ENCODE measurements around the gene PRB4.

DNA sequence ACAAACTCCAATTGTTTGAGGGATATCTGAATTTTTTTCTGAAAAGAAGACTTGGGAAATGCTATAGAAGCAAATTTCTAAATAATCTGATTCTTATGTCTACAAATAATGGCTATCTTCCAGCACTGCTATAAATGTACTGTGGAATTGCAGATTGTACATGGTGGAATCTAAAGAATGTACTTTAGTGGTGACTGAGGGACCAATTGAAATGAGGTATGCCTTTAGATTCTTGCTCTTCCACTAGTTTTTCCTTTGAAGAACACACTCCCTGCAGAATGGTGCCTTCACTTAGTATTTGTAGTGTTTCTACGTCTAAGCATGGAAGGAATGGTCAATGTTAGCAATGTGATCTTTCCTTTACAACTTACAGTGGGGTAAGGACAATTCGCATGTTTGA is 11.7 kb upstream of the PRB4 start:
- TF ChIP-seq POLR2AphosphoS5 (IDR thresholded peaks at IDR 0.05; ENCODE audit: low read depth, low read length) (no peak), JUND (IDR thresholded peaks at IDR 0.05) (no peak), SP1 (IDR thresholded peaks at IDR 0.05; ENCODE audit: low read depth) (no peak), EGR1 (IDR thresholded peaks at IDR 0.05; ENCODE audit: low read depth) (no peak), CEBPB (IDR thresholded peaks at IDR 0.05; ENCODE audit: low read depth) (no peak), TCF7L2 (IDR thresholded peaks at IDR 0.05; ENCODE audit: borderline replicate concordance, extremely low read depth, insufficient read depth, insufficient read length) (no peak), POLR2A (IDR thresholded peaks at IDR 0.05; ENCODE audit: borderline replicate concordance, extremely low read depth, insufficient read depth, insufficient read length) (no peak)
- TF ChIP-seq, protein P1, sequence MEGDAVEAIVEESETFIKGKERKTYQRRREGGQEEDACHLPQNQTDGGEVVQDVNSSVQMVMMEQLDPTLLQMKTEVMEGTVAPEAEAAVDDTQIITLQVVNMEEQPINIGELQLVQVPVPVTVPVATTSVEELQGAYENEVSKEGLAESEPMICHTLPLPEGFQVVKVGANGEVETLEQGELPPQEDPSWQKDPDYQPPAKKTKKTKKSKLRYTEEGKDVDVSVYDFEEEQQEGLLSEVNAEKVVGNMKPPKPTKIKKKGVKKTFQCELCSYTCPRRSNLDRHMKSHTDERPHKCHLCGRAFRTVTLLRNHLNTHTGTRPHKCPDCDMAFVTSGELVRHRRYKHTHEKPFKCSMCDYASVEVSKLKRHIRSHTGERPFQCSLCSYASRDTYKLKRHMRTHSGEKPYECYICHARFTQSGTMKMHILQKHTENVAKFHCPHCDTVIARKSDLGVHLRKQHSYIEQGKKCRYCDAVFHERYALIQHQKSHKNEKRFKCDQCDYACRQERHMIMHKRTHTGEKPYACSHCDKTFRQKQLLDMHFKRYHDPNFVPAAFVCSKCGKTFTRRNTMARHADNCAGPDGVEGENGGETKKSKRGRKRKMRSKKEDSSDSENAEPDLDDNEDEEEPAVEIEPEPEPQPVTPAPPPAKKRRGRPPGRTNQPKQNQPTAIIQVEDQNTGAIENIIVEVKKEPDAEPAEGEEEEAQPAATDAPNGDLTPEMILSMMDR (IDR thresholded peaks at IDR 0.05 in 2 of 3, conservative IDR thresholded peaks at IDR 0.05 in 1 of 3; ENCODE audit: borderline replicate concordance in 1 of 3, insufficient read depth in 1 of 3, low read depth in 2 of 3, low read length in 2 of 3) = no peak
- TF ChIP-seq, protein P2, sequence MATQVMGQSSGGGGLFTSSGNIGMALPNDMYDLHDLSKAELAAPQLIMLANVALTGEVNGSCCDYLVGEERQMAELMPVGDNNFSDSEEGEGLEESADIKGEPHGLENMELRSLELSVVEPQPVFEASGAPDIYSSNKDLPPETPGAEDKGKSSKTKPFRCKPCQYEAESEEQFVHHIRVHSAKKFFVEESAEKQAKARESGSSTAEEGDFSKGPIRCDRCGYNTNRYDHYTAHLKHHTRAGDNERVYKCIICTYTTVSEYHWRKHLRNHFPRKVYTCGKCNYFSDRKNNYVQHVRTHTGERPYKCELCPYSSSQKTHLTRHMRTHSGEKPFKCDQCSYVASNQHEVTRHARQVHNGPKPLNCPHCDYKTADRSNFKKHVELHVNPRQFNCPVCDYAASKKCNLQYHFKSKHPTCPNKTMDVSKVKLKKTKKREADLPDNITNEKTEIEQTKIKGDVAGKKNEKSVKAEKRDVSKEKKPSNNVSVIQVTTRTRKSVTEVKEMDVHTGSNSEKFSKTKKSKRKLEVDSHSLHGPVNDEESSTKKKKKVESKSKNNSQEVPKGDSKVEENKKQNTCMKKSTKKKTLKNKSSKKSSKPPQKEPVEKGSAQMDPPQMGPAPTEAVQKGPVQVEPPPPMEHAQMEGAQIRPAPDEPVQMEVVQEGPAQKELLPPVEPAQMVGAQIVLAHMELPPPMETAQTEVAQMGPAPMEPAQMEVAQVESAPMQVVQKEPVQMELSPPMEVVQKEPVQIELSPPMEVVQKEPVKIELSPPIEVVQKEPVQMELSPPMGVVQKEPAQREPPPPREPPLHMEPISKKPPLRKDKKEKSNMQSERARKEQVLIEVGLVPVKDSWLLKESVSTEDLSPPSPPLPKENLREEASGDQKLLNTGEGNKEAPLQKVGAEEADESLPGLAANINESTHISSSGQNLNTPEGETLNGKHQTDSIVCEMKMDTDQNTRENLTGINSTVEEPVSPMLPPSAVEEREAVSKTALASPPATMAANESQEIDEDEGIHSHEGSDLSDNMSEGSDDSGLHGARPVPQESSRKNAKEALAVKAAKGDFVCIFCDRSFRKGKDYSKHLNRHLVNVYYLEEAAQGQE (IDR thresholded peaks at IDR 0.05; ENCODE audit: low read depth) = no peak
- TF ChIP-seq, protein P3, sequence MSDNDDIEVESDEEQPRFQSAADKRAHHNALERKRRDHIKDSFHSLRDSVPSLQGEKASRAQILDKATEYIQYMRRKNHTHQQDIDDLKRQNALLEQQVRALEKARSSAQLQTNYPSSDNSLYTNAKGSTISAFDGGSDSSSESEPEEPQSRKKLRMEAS (IDR thresholded peaks at IDR 0.05) = no peak
- TF ChIP-seq, protein P4, sequence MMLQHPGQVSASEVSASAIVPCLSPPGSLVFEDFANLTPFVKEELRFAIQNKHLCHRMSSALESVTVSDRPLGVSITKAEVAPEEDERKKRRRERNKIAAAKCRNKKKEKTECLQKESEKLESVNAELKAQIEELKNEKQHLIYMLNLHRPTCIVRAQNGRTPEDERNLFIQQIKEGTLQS (IDR thresholded peaks at IDR 0.05) = no peak

All from HCT116 (cell line).